HUES48 (cell line): Measurements from ENCODE around the gene TTI1.

Experiments used
- H3K27ac ChIP-seq: one replicate; pipeline ENCODE4 v1.7.0; 2013; ENCODE audit warnings: low read depth, low read length, inconsistent platforms
- H3K27me3 ChIP-seq: 2 replicates; pipeline ENCODE4 v1.6.1; 2013; ENCODE audit warnings: mild to moderate bottlenecking, low read length; ENCODE audit not compliant: control insufficient read depth, insufficient read depth
- H3K36me3 ChIP-seq: 2 replicates; pipeline ENCODE4 v1.6.1; 2013; ENCODE audit warnings: low read length; ENCODE audit not compliant: control insufficient read depth, insufficient read depth
- H3K4me1 ChIP-seq: 2 replicates; pipeline ENCODE4 v1.6.1; 2013; ENCODE audit warnings: mild to moderate bottlenecking, low read length; ENCODE audit not compliant: control insufficient read depth, insufficient read depth
- H3K4me3 ChIP-seq: 2 replicates; pipeline ENCODE4 v1.5.1; 2013; ENCODE audit warnings: mild to moderate bottlenecking, low read depth, low read length
- H3K9ac ChIP-seq: 2 replicates; pipeline ENCODE4 v1.6.1; 2013; ENCODE audit warnings: mild to moderate bottlenecking, low read depth, low read length, moderate library complexity
- H3K9me3 ChIP-seq: 2 replicates; pipeline ENCODE4 v1.6.1; 2013; ENCODE audit warnings: low read length; ENCODE audit not compliant: control insufficient read depth, insufficient read depth

TTI1 gene

DNA sequence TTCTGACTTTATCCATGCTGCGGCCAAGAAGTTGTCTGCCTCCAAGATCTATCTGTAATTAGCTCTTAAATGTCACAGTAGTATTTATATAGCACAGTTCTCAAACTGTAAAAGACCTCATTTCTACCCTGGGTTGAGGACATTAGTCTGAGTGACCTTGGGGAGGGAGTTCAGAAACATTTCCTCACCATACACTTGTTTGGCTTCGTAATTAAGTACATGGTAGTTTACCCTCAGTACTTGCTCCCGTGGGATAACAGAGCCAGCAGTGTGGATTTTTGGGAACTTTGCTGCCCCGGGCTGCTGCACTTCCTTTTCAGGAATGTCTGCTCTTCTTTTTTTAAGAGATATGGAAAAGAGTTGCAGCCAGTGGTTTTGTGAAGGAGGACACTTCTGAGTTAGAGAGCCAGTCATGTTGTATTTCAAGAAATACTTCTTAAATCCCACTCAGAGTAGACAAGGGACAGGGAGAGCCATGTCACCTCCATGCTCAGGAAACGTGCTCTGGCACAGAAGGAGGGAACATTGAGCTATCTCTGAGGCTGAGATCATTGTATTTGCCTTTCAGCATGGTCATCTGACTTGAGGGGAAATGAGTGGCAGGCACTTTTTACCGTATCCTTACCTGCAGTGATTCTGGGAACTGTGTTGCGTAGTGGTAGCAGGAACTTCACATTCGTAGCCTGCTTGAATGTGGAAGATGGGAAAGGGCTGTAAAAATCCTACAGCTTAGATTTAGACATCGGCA, 33.9 kb upstream of the TTI1 start:
- Histone ChIP-seq H3K36me3 (peaks cover 95% of the 10 kb centered on the region), H3K27ac (no peak overlapping the region), H3K4me1 (no peaks in the 10 kb centered on the region), H3K4me3 (no peak overlapping the region), H3K9ac (no peak overlapping the region), H3K9me3 (no peaks in the 10 kb centered on the region), H3K27me3 (no peaks in the 10 kb centered on the region)

- no peaks in the 10 kb centered on the region for H3K9me3 ChIP-seq
- H3K4me3 ChIP-seq, result no peak overlapping the region
- H3K9ac ChIP-seq, result no peak overlapping the region
- peaks cover 96% of the 10 kb centered on the region for H3K36me3 ChIP-seq
- H3K27me3 ChIP-seq, result no peaks in the 10 kb centered on the region
- no peak overlapping the region for H3K27ac ChIP-seq
- no peaks in the 10 kb centered on the region for H3K4me1 ChIP-seq
Measured at GRCh38 chr20:38065764-38066375, 32.6 kb upstream of the TTI1 start.

GRCh38 chr20:38063911-38064530, 30.8 kb upstream of the TTI1 start:
- Histone ChIP-seq H3K27ac (no peak overlapping the region), H3K9me3 (no peaks in the 10 kb centered on the region), H3K27me3 (no peaks in the 10 kb centered on the region), H3K9ac (no peak overlapping the region), H3K4me1 (no peaks in the 10 kb centered on the region), H3K36me3 (peaks cover 96% of the 10 kb centered on the region), H3K4me3 (no peak overlapping the region)

- H3K4me1 ChIP-seq, result no peaks in the 10 kb centered on the region
- no peaks in the 10 kb centered on the region for H3K27me3 ChIP-seq
- H3K9me3 ChIP-seq, result no peaks in the 10 kb centered on the region
- H3K36me3 ChIP-seq, result peaks cover 97% of the 10 kb centered on the region
- no peak overlapping the region for H3K4me3 ChIP-seq
- no peak overlapping the region for H3K9ac ChIP-seq
- H3K27ac ChIP-seq, result no peak overlapping the region
Measured at GRCh38 chr20:38062890-38063289, 29.6 kb upstream of the TTI1 start.

GRCh38 chr20:38061109-38061508, 27.9 kb upstream of the TTI1 start:
- no peaks in the 10 kb centered on the region for H3K27me3 ChIP-seq
- no peak overlapping the region for H3K27ac ChIP-seq
- H3K36me3 ChIP-seq, result peaks cover 88% of the 10 kb centered on the region
- no peak overlapping the region for H3K4me3 ChIP-seq
- H3K4me1 ChIP-seq, result no peaks in the 10 kb centered on the region
- H3K9me3 ChIP-seq, result no peaks in the 10 kb centered on the region
- no peak overlapping the region for H3K9ac ChIP-seq

GRCh38 chr20:38060536-38060935, 27.3 kb upstream of the TTI1 start:
- Histone ChIP-seq H3K36me3 (peaks cover 84% of the 10 kb centered on the region), H3K9ac (no peak overlapping the region), H3K27me3 (no peaks in the 10 kb centered on the region), H3K4me3 (no peak overlapping the region), H3K27ac (no peak overlapping the region), H3K9me3 (no peaks in the 10 kb centered on the region), H3K4me1 (no peaks in the 10 kb centered on the region)

DNA sequence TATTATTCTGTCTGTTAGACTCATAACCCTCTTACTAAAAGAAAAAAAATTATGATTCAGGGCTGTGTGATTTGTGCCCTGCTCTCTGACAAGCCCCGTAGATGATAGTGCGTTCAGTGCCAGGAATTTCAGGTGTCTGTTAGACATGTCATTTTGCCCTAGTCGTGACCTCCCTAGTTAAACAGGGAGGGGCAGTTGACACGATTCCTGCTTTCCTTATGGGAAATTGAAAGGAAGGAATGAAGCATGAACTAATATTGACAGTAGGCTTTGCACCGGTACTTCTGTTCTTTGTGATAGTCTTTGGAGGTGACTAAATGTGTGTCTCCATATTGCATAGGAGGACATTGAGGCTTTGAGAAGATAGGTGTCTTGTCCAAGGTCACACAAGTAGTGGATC, 26.6 kb upstream of the TTI1 start:
- Histone ChIP-seq H3K4me1 (no peaks in the 10 kb centered on the region), H3K4me3 (no peak overlapping the region), H3K27me3 (no peaks in the 10 kb centered on the region), H3K36me3 (peaks cover 81% of the 10 kb centered on the region), H3K9ac (no peak overlapping the region), H3K9me3 (no peaks in the 10 kb centered on the region), H3K27ac (no peak overlapping the region)

- no peak overlapping the region for H3K4me3 ChIP-seq
- H3K9me3 ChIP-seq, result no peaks in the 10 kb centered on the region
- H3K27ac ChIP-seq, result no peak overlapping the region
- H3K4me1 ChIP-seq, result no peaks in the 10 kb centered on the region
- H3K36me3 ChIP-seq, result peaks cover 64% of the 10 kb centered on the region
- H3K9ac ChIP-seq, result no peak overlapping the region
- no peaks in the 10 kb centered on the region for H3K27me3 ChIP-seq
Measured at GRCh38 chr20:38057351-38057972, 24.2 kb upstream of the TTI1 start.

- Histone ChIP-seq H3K4me1 (no peaks in the 10 kb centered on the region), H3K36me3 (peaks cover 62% of the 10 kb centered on the region), H3K27ac (no peak overlapping the region)
Measured at GRCh38 chr20:38055848-38056247, 22.6 kb upstream of the TTI1 start.

DNA sequence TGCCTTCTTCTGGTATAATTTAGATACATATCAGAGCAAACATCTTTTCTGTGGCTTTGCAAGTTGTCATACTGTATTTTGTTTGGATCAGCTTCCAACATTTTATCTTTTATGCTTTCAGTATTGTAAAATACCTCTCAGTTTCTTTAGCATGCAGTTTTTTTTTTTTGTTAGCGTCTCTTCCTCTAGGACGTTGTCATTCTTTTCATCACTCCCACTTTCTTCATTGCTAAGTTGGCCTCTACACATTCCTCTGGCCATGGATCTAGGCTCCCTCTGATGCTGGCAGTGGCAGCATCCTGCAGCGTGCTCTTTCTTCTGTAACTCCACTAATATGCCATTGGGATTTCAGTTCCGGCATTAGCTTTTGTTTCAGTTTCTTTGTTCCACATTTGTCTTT, 22.0 kb upstream of the TTI1 start:
- Histone ChIP-seq H3K36me3 (peaks cover 62% of the 10 kb centered on the region), H3K9ac (no peak overlapping the region), H3K27ac (no peak overlapping the region), H3K27me3 (no peaks in the 10 kb centered on the region), H3K9me3 (no peaks in the 10 kb centered on the region), H3K4me3 (no peak overlapping the region), H3K4me1 (peaks cover 4% of the 10 kb centered on the region; the same call in 1 of the 2 replicates)

More at GRCh38 chr20:38055848-38056247, 22.6 kb upstream of the TTI1 start:
- no peak overlapping the region for H3K4me3 ChIP-seq
- H3K9ac ChIP-seq, result no peak overlapping the region
- H3K27me3 ChIP-seq, result no peaks in the 10 kb centered on the region
- no peaks in the 10 kb centered on the region for H3K9me3 ChIP-seq

- Histone ChIP-seq H3K27ac (no peak overlapping the region), H3K4me3 (no peak overlapping the region), H3K27me3 (no peaks in the 10 kb centered on the region), H3K4me1 (peaks cover 10% of the 10 kb centered on the region; the same call in 1 of the 2 replicates), H3K9me3 (no peaks in the 10 kb centered on the region), H3K9ac (no peak overlapping the region), H3K36me3 (peaks cover 62% of the 10 kb centered on the region)
Measured at GRCh38 chr20:38054647-38055046, 21.4 kb upstream of the TTI1 start.
